HL-60 (cell line): Measurements from ENCODE around the gene TTC16.

Experiments
- CTCF ChIP-seq: IDR thresholded peaks from one replicate; pipeline ENCODE4 v1.5.1; 2011; ENCODE audit warnings: low read length, control low read depth, inconsistent platforms; ENCODE audit not compliant: insufficient read depth
- POLR2AphosphoS5 ChIP-seq: IDR thresholded peaks from 2 replicates; pipeline ENCODE4 v1.6.1; 2012; ENCODE audit warnings: low read depth
- REST ChIP-seq: IDR thresholded peaks from 2 replicates; pipeline ENCODE4 v1.6.1; 2012; ENCODE audit warnings: low read depth; ENCODE audit not compliant: insufficient replicate concordance

DNA sequence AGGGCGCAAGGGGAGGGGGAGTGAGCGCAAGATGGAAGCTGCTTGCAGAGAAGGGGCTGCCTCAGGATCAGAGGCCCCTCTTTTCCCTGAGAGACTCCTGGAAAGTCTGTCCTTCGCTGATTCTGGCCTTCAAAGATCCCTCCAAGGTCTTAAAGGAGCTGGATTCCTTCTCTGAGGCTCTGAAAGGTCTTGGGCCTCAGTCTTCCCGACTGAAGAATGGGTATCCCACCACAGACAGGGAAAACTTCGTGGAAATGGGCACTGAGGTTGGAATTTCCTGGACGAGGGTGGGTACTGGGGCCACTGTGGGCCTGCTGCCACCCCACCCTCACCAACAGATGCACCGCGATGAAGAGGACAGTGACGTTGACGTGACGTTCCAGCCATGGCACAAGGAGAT is 3.5 kb upstream of the TTC16 start:
- TF ChIP-seq CTCF (no peak), POLR2AphosphoS5 (no peak), REST (no peak)
